Right kidney (tissue), 1 donor: ENCODE data around the gene MROH2A.

Experiments
- DNase-seq: peaks from one replicate; pipeline ENCODE4 v3.0.0-alpha.2; 2016

The MROH2A gene

GRCh38 chr2:233835230-233836186 lies 57.4 kb downstream of the MROH2A start:
- no peak for DNase-seq

- no peak for DNase-seq
Measured at GRCh38 chr2:233836359-233836758, 58.2 kb downstream of the MROH2A start.

DNA sequence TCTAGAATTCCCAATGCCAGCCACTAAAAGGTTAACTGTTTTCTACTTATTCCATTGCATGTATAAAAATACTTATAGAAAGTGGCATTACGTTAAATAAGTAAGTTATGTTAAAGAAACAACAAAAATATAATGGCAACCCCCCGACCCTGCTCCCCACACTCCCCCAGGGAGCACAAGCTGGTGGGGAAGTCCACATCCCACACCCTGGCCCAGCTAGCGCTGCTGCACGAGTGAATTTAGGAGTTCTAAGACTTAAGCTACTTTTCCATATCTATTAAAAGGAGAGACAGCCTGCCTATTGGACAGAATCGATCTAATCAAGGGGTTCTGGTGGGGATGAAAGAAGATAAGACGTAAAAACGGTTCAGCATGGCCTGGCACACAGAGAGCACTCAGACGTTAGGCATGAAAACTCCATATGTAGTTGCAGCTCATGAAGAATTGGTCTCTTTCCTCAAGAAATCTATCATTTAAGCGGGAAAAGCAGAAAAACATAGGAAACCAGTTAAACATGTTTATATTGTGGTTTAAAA lies 59.6 kb downstream of the MROH2A start:
- no peak for DNase-seq

DNA sequence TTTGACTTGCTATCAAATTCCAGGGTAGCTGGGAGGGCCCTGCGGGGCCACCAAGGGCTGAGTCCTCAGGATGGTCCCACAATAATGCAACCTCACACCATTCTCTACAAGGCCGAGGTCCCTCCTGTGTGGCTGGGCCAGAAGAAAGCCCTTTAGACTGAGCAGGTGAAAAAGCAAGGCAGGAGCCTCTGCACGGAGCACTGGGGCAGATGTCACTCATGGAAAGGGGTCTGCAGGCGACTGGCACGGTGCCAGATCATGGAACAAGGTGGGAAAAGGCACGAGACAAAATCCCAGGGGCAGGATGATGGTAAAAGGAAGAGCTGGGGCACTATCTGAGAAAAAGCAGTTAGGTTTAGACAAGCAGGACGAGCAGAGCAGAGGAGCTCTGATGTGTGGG lies 60.1 kb downstream of the MROH2A start:
- no peak for DNase-seq

DNA sequence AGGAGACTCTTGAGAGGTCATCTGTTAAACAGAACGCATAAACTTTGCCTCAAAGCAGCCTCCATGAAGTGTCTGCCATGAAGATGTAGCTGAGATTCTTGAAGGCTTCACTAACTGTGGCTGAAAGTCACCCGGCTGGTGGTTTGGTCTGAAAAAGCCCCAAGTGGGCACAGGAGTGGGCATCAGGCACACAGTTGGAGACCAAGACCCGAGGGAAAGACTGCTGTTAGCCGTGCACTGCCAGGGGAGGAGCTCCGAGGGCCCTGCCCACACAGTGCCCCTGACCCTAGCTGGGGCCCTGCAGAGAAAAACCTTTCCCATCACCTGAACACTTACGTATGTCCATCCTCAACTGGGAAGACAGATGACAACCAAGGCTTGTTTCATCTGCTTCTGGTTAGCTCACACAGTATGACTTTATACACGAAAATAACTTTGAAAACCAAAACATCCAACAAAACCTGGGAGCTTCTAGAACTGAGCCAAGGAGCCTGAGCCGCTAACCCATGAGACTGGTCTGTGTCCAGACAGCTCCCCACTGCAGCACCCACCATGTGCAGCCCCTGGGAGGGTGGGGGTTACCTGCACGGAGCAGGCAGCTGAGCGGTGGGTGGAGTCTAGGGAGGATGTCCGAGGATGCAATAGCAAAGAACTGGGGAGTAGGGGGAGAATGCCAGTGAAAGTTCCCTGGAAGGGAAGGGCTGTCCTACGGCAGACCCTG lies 60.8 kb downstream of the MROH2A start:
- DNase-seq, result no peak

DNA sequence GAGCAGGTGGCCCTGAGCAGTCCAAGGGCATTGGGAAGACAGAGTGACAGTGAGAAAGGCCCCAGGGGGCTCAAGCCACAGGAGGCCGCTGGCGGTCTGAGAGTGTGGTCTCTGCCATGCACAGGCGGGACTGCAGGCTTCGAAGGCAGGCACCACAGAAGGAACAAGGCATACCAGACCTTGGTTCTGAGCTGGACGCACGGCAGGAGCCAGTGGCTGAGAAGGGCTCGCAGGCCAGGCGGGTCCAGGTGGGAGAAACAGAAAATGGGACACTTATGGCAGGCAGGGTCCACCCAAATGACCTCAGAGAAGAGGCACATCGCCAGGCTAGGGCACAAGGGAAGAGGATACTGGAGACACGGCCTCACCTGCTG lies 61.3 kb downstream of the MROH2A start:
- no peak for DNase-seq

GRCh38 chr2:233840520-233840919 lies 62.4 kb downstream of the MROH2A start:
- no peak for DNase-seq

- DNase-seq, result no peak
Measured at GRCh38 chr2:233841183-233841582, 63.1 kb downstream of the MROH2A start.

DNA sequence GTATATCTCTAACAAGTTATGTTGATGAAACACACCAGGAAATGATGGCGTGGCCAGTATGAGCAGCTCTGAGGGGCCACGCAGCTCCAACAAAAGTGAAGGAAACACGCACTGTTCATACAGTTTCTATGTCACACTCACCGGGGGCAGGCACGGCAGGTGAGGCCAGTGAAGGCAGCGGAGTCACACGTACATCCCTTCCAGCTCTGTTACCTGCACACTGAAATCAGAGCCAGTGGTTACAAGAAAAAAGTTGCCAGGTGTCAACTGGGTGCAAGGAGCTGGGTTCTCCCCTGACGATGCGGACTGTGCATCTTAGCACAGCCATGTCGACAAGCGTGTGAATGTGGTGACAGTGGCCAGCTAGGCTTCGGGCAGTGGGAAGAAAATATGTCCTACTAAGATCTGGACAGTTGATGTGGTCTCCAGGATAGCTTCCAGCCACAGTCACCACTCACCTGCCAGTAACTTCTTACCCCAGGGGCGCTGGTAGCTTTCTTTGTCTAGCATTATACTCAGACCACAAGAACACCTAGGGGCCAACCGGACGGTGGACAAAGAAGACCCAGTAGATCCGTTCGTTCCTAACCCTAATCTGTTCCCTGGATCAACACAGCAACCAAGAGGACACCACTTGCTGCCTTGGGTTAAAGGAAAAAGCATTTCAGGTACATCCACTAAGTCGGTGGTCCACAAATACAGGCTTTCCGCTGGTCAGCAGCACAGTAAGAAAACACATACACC lies 66.1 kb downstream of the MROH2A start:
- DNase-seq, result no peak

- no peak for DNase-seq
Measured at GRCh38 chr2:233844836-233845235, 66.7 kb downstream of the MROH2A start.

DNA sequence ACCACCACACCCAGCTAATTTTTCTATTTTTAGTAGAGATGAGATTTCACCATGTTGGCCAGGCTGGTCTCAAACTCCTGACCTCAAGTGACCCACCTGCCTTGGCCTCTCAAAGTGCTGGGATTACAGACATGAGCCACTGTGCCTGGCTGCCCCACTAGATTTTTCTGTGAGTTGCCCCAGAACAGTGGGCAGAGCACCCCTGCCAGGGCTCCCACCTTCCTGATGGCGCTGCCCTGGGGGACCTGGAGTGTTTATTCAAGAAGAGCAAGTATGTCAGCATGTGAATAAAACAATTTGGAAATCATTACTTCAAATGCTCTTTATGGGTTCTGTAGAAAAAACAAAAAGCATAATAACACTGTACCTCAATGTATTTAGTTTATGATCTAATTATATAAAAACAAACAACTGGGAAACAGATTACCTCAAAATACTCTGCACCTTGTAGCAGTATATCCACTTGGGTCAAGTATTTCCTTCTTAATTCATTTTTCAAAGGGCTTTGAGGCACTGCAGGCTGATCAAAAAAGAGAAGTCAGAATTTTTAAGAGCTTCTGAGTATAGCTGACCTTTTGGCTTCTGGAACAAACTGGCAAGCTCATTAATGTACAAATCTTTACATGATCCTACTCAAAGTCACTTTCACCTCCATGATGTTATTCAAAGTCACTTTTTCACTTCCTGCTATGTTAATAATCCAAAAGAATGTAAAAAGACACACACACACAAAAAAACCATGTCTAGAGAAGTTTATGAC lies 67.4 kb downstream of the MROH2A start:
- DNase-seq, result no peak

DNA sequence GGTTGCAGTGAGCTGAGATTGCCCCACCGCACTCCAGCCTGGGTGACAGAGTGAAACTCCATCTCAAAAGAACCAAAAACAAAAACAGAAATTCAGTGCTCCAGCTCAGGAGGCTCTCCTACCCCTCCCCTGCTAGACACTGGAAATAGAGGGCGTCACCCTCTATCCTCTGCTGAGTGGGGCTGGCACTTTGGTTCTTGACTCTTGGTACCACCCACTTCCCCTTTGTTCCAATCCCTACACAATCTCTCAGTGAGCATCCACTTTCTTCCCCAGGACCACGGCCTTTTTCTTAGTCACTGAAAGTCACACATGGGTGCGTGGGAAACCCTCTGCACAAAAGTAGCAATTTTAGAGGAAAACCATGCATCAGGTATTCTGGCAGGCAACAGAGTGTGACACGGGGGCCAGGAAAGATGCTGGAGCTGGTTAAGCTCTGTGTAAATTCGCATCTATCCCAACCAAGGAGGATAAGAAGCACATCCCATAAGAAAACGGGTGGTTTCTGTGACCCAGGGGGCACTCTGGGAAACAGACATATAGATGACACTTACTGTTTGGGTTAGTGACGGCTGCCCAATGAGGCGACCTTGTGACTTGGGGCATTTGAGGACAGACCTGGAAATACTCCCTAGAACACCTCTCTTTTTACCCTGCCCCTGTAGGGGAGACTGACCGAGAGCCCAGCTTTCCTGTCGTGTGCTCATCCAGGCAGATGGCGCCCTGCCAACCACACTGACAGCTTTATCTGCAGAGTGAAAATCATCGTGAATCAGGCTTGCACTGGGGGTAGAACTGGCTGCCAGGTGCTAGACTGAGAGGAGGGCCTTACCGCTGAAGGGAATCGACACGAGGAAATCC lies 68.5 kb downstream of the MROH2A start:
- no peak for DNase-seq

DNA sequence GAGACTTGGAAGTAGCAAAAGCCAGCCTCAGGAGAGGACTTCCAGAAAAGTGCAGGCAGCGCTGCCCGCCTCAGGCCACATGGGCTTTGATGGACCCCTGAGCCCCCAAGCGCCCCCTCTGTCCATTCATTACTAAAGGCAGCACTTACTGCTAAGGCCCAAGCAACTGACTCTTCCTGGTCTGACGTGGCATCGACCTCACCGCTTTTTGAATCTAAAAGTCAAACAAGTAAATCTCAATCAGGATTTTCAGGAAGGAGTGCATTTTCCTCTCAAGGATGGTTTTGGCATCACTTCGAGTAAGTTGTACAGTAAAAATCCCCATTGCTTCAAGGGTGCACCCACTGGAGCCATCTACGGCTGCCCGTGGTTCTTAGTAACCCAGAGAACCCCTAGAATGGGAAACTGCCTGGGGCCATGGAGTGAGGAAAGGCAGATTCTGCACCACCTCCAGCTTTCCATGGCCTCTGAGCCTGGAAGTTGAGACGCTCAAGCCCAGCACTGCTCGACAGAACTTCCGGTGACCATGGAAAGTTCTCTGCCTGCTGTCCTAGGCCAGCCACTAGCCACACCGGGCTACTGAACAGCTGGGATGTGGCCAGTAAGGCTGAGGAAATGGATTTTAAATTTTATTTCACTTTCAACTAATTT lies 69.2 kb downstream of the MROH2A start:
- DNase-seq, result no peak

DNA sequence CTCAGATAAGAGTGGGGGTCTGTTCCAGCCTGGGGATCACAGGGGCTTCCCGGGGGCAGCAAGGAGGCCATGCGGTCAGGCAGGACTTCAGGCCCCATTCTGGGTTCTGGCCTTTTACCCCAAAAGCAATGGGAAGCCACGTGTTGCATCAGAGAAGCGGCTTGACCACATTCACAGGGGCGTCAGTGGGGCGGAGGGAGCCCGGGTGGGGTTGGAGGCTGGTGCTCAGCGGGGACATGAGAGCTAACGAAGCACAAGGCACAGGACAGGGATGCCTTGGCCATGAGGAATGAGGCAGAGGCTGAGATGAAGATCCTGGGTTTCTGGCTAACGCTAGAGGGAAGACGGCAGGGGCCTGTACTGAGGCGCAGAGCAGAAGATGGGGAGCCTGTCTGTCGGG lies 70.1 kb downstream of the MROH2A start:
- DNase-seq, result no peak

GRCh38 chr2:233849607-233850271 lies 71.6 kb downstream of the MROH2A start:
- no peak for DNase-seq

GRCh38 chr2:233850745-233851144 lies 72.6 kb downstream of the MROH2A start:
- DNase-seq, result no peak

DNA sequence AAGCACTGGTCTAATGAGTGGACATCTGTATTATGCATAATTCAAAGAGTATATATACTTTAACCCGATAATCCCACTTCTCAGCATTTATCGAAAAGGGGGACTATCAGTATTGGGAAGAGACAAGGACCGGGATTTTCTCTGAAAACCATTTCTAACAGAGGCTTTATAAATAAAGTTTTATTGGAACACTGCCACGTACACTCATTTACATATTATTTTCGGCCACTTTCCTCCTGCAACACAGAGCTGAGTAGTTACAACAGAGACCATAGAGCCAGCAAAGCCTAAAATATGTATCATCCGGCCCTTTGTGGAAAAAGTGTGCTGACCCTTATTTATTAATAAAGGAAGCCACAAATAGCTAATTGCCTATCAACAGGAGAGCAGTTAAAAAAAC lies 73.0 kb downstream of the MROH2A start:
- no peak for DNase-seq

DNA sequence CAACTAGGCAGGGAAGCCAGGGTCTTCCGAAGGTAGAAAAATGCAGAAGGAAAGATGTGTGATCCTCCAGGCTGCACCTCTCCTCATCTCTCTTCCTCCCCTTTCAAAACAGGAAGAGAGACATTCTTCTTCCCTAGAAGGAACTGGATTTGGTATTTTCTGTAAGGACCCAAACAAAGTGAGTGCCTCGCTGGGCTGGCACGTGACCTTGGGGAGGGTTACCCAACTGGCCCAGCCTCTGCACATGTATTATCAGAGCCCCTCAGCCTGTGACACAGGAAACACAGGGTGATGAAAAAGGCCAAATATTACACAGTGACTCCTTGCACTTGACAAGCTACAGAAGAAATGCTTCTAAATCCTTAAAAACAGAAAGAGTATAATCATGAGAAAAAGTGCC lies 73.9 kb downstream of the MROH2A start:
- DNase-seq, result no peak

GRCh38 chr2:233853353-233853752 lies 75.2 kb downstream of the MROH2A start:
- DNase-seq, result no peak

DNA sequence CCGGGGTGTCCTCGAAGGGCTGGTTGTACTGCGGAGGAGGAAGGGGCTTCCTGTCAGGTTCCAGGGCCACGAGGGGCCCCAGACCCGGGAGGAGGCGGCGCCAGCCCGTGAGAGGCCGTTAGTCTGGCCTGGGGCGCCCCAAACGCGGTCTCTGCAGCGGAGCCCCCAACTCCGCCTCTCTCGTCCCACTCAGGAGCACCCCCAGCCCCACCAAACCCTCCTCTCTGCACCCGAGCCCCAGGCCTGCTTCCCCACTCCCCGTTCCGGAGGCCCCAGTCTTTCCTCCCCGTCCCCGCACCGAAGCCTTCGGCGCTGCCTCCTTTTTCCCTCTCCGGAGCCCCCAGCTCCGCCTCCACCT lies 75.7 kb downstream of the MROH2A start:
- no peak for DNase-seq
